Loucy (cell line): ENCODE measurements around the gene THEM4.

Experiments
- CTCF ChIP-seq: fragments of 200-600 bp; sonication (generic); conservative IDR thresholded peaks from 2 replicates; pipeline ENCODE4 v1.5.1; 2014; ENCODE audit warnings: mild to moderate bottlenecking, antibody characterized with exemption, low read length
- EZH2phosphoT487 ChIP-seq: fragments of 200-600 bp; IDR thresholded peaks from 2 replicates; pipeline ENCODE4 v1.6.1; 2018; ENCODE audit warnings: antibody characterized with exemption, mild to moderate bottlenecking, moderate library complexity, borderline replicate concordance

- no peak for TF ChIP-seq CTCF
- no peak for TF ChIP-seq EZH2phosphoT487
Observed at GRCh38 chr1:151902858-151903257, 6.5 kb downstream of the THEM4 start.
